Measurements from ENCODE around the gene RMC1. TPM values are rescaled to one million over a fixed set of nuclear protein-coding genes. Genes with fewer than 3 reads are reported as not detected.

The RMC1 gene
- polyA plus RNA-seq, 1 experiment = 10.8 TPM

DNA sequence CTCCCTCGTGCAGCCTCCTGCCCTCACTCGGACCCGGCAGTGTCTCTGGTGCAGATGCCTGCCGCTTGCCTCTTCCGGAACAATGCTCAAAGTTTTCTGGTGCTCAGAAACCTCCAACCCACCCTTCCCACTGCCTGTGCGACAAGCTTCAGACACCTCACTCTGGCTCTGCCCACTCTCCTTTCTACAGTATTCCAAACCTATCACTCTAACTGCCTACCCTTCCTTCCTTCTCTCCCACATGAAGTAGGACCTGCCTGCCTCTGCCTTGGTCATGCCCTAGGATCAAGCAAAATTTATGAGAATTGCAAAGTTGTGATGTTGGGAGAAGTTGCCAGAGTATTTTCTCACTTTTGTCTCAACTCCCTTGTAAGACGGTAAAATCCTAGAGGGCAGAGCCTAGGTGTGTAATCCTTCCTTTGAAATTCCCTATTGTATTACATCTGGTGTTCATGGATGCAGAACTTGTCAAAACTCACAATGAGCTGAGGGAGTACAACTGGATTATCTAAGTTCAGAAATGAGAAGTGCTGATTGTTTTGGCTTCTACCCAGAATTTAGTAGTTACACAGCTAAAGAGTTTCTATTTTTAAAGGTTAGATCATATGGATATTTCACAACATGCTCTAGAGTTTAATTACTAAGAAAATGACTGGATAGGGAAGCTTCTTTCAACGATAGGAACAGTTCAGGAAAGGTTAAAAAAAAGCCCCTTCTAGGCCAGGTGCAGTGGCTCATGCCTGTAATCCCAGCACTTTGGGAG lies 75.8 kb downstream of the RMC1 start:
- CTCF ChIA-PET = interaction anchor here (0.7 to 2.8 kb wide), 5 partner anchors 9 to 308 kb away, joined by 3 to 11 read pairs (median 3); no protein-coding TSS in a partner anchor

DNA sequence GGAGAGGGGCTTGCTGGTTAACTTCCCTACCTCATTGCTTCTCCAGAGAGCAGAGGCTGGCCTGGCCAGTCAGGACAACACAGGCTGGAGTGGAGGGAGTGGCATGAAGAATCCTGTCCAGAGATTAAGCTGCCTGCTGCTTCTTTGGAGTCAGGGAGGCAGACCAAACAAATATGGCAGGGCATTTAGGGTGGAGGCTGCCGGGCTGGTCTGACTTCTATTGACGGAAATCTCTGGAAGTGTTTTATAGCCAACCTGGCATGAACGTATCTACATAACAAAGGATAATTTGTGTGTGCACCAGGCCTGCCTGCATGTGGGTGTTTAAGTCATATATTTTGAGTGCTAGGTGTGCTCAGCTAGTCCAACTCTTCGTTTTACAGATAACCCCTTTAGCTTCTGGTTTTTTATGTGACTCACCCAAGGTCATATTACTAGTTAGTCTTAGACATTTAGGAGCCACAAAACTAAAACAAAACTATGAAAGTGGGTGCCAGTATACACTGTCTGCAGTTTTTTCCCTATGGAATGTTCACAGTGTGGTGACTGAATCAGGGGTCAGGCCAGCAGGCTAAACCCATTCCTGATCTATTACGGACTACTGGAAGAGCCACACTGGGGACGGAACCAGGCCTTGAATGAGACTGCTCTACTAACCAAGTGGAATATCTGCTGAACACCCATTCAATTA lies 77.5 kb downstream of the RMC1 start:
- ChIA-PET CTCF (interaction anchor here (0.5 to 2.8 kb wide), 7 partner anchors 11 to 122 kb away, joined by 3 to 11 read pairs (median 4); no protein-coding TSS in a partner anchor), POLR2A (interaction anchor here (0.6 kb wide), 1 partner anchor 108 kb away, joined by 3 read pairs; no protein-coding TSS in a partner anchor)
- TF ChIP-seq, protein P1, sequence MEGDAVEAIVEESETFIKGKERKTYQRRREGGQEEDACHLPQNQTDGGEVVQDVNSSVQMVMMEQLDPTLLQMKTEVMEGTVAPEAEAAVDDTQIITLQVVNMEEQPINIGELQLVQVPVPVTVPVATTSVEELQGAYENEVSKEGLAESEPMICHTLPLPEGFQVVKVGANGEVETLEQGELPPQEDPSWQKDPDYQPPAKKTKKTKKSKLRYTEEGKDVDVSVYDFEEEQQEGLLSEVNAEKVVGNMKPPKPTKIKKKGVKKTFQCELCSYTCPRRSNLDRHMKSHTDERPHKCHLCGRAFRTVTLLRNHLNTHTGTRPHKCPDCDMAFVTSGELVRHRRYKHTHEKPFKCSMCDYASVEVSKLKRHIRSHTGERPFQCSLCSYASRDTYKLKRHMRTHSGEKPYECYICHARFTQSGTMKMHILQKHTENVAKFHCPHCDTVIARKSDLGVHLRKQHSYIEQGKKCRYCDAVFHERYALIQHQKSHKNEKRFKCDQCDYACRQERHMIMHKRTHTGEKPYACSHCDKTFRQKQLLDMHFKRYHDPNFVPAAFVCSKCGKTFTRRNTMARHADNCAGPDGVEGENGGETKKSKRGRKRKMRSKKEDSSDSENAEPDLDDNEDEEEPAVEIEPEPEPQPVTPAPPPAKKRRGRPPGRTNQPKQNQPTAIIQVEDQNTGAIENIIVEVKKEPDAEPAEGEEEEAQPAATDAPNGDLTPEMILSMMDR (IDR thresholded peaks at IDR 0.05; ENCODE audit: insufficient read depth, low read depth, low read length) = no peak

More for the DNA sequence above, 75.8 kb downstream of the RMC1 start:
- POLR2A ChIA-PET = interaction anchor here (0.7 kb wide), 1 partner anchor 19 kb away, joined by 4 read pairs; no protein-coding TSS in a partner anchor
- DNase-seq (ENCODE audit: low read depth) = no peak
- no peak overlapping the region for H3K4me3 ChIP-seq (ENCODE audit: low read depth, low read length)
- H3K27me3 ChIP-seq (ENCODE audit: control insufficient read depth, insufficient read depth, low read length) = no peaks in the 10 kb centered on the region
- H3K36me3 ChIP-seq (ENCODE audit: control insufficient read depth, insufficient read depth, low read length) = peaks cover 6% of the 10 kb centered on the region; the same call in 1 of the 2 replicates
- TF ChIP-seq, protein P1 (IDR thresholded peaks at IDR 0.05; ENCODE audit: insufficient read depth, low read depth, low read length) = no peak

More for the DNA sequence above, 77.5 kb downstream of the RMC1 start:
- H3K27me3 ChIP-seq (ENCODE audit: control insufficient read depth, insufficient read depth, low read length) = no peaks in the 10 kb centered on the region
- no peak overlapping the region for H3K4me3 ChIP-seq (ENCODE audit: low read depth, low read length)
- peak; percentile 51 for DNase-seq (ENCODE audit: low read depth)
- peaks cover 3% of the 10 kb centered on the region; the same call in 1 of the 2 replicates for H3K36me3 ChIP-seq (ENCODE audit: control insufficient read depth, insufficient read depth, low read length)

Small RNA genes lying within 50 kb of the gene (small RNA-seq; reads per million reads assigned to genes)
- not detected for gene AC026634.1 (ENCODE audit: insufficient read length, low read depth, low replicate concordance)
- gene RF00019 (ENCODE audit: insufficient read length, low read depth, low replicate concordance) = not detected

Other genes starting within 250 kb of the RMC1 start
- gene RIOK3, start 50.2 kb upstream of the RMC1 start, polyA plus RNA-seq (2011; rRNA removed) = 30.9 and 45.1 TPM in 2 replicates
- gene NPC1, start 83.0 kb downstream of the RMC1 start, polyA plus RNA-seq (2011; rRNA removed) = 34.2 and 54.5 TPM in 2 replicates
- 4.3 and 4.7 TPM in 2 replicates for gene ANKRD29, start 159.4 kb downstream of the RMC1 start, polyA plus RNA-seq (2011; rRNA removed)
- 5.6 and 6.6 TPM in 2 replicates for gene LAMA3, start 185.9 kb downstream of the RMC1 start, polyA plus RNA-seq (2011; rRNA removed)

Measured in BJ (cell line).